HepG2 (cell line): ENCODE data around the gene PSMA2. TPM values are rescaled to one million over a fixed set of nuclear protein-coding genes. Genes with fewer than 3 reads are reported as not detected.
A peak's percentile ranks its signal among the peaks of the same experiment; 100 is the strongest.

ENCODE experiments used
- CHD2 ChIP-seq: IDR thresholded peaks from 2 replicates; pipeline ENCODE4 v1.6.1; 2011; ENCODE audit warnings: low read depth, low read length, improper control_type of control experiment
- CREBL2 ChIP-seq: sonication (generic); formaldehyde crosslinking; IDR thresholded peaks from 2 replicates; pipeline ENCODE4 v1.8.1; 2023; ENCODE audit warnings: missing genetic modification reagents, mild to moderate bottlenecking, borderline replicate concordance
- ETS1 ChIP-seq: sonication (generic); formaldehyde crosslinking; IDR thresholded peaks from 2 replicates; pipeline ENCODE4 v1.4.0; 2020; ENCODE audit warnings: missing genetic modification reagents
- GLI4 ChIP-seq: sonication (generic); formaldehyde crosslinking; IDR thresholded peaks from 2 replicates; pipeline ENCODE4 v1.5.1; 2020; ENCODE audit warnings: missing genetic modification reagents, mild to moderate bottlenecking, moderate library complexity, borderline replicate concordance
- HES4 ChIP-seq: sonication (generic); formaldehyde crosslinking; IDR thresholded peaks from 2 replicates; pipeline ENCODE4 v1.9.0; 2021; ENCODE audit warnings: mild to moderate bottlenecking, missing genetic modification reagents, borderline replicate concordance
- HOXA9 ChIP-seq: sonication (generic); formaldehyde crosslinking; IDR thresholded peaks from 2 replicates; pipeline ENCODE4 v1.8.1; 2022; ENCODE audit warnings: missing genetic modification reagents, mild to moderate bottlenecking, moderate library complexity, borderline replicate concordance
- JARID2 ChIP-seq: sonication (generic); formaldehyde crosslinking; IDR thresholded peaks from 2 replicates; pipeline ENCODE4 v1.8.1; 2023; ENCODE audit warnings: missing genetic modification reagents, inconsistent platforms; ENCODE audit not compliant: insufficient replicate concordance
- JUND ChIP-seq: sonication (generic); formaldehyde crosslinking; IDR thresholded peaks from 2 replicates; pipeline ENCODE4 v1.8.0; 2022; ENCODE audit warnings: mild to moderate bottlenecking, missing genetic modification reagents
- MED13 ChIP-seq: sonication (generic); formaldehyde crosslinking; IDR thresholded peaks from 2 replicates; pipeline ENCODE4 v1.5.0; 2020; ENCODE audit warnings: missing genetic modification reagents
- NFATC3 ChIP-seq: sonication (generic); formaldehyde crosslinking; IDR thresholded peaks from 2 replicates; pipeline ENCODE4 v1.5.1; 2020; ENCODE audit warnings: mild to moderate bottlenecking, missing genetic modification reagents
- NR1H2 ChIP-seq: sonication (generic); formaldehyde crosslinking; IDR thresholded peaks from 2 replicates; pipeline ENCODE4 v1.8.1; 2022; ENCODE audit warnings: low read depth, missing genetic modification reagents, borderline replicate concordance
- SKI ChIP-seq: fragments of 450-650 bp; IDR thresholded peaks from one replicate; pipeline ENCODE4 v1.6.1; 2018; ENCODE audit warnings: mild to moderate bottlenecking; ENCODE audit not compliant: partially characterized antibody
- SNAI1 ChIP-seq: sonication (generic); formaldehyde crosslinking; IDR thresholded peaks from 2 replicates; pipeline ENCODE4 v1.5.0; 2020; ENCODE audit warnings: mild to moderate bottlenecking, missing genetic modification reagents, borderline replicate concordance
- TAF15 ChIP-seq: fragments of 200-400 bp; formaldehyde crosslinking; IDR thresholded peaks from one replicate; pipeline ENCODE4 v1.6.1; 2018; ENCODE audit warnings: mild to moderate bottlenecking, low read depth, low read length; ENCODE audit not compliant: poor library complexity, severe bottlenecking
- U2AF1 ChIP-seq: fragments of 200-400 bp; formaldehyde crosslinking; optimal IDR thresholded peaks from 2 replicates; pipeline ENCODE3; 2017; ENCODE audit warnings: mild to moderate bottlenecking, low read depth, low read length
- ZBTB20 ChIP-seq: sonication (generic); formaldehyde crosslinking; IDR thresholded peaks from 2 replicates; pipeline ENCODE4 v1.8.1; 2023; ENCODE audit warnings: missing genetic modification reagents, low read depth, mild to moderate bottlenecking, borderline replicate concordance
- ZNF33B ChIP-seq: sonication (generic); formaldehyde crosslinking; IDR thresholded peaks from 2 replicates; pipeline ENCODE4 v1.5.1; 2020; ENCODE audit warnings: mild to moderate bottlenecking, missing genetic modification reagents
- ZNF354B ChIP-seq: sonication (generic); formaldehyde crosslinking; IDR thresholded peaks from 2 replicates; pipeline ENCODE4 v1.8.0; 2022; ENCODE audit warnings: mild to moderate bottlenecking, missing genetic modification reagents
- ZNF430 ChIP-seq: sonication (generic); formaldehyde crosslinking; IDR thresholded peaks from 2 replicates; pipeline ENCODE4 v1.9.0; 2021; ENCODE audit warnings: mild to moderate bottlenecking, missing genetic modification reagents
- ZNF564 ChIP-seq: sonication (generic); formaldehyde crosslinking; IDR thresholded peaks from 2 replicates; pipeline ENCODE4 v1.8.1; 2023; ENCODE audit warnings: mild to moderate bottlenecking, missing genetic modification reagents
- ZNF609 ChIP-seq: sonication (generic); formaldehyde crosslinking; IDR thresholded peaks from 2 replicates; pipeline ENCODE4 v1.4.0; 2020; ENCODE audit warnings: mild to moderate bottlenecking, missing genetic modification reagents, borderline replicate concordance
- ZNF788 ChIP-seq: sonication (generic); formaldehyde crosslinking; IDR thresholded peaks from 2 replicates; pipeline ENCODE4 v1.5.0; 2020; ENCODE audit warnings: mild to moderate bottlenecking, missing genetic modification reagents, borderline replicate concordance
- ZNF879 ChIP-seq: sonication (generic); formaldehyde crosslinking; IDR thresholded peaks from 2 replicates; pipeline ENCODE4 v1.8.1; 2023; ENCODE audit warnings: missing genetic modification reagents
- ZNF891 ChIP-seq: sonication (generic); formaldehyde crosslinking; IDR thresholded peaks from 2 replicates; pipeline ENCODE4 v1.5.0; 2020; ENCODE audit warnings: mild to moderate bottlenecking, missing genetic modification reagents
- polyA plus RNA-seq, 8 experiments: library from polyadenylated mRNA; depleted of rRNA in 3 of 8; stranded (reverse) in 7 of 8; unstranded in 1 of 8; fragments of >200 nt; fragmentation: Illumina TruSeq in 4 of 8; extraction: Trizol in 4 of 8; gene quantifications; 2 replicates each; pipeline versions ENCODE4 v1.2.1 to v1.2.3, GENCODE V29; 2011 to 2016; ENCODE audit warnings: low read depth in 4 of 8, missing spikeins in 1 of 8, mixed read lengths in 1 of 8; ENCODE audit not compliant: insufficient read depth in 1 of 8
- total RNA-seq, 5 experiments: library from RNA; depleted of rRNA; stranded (reverse); fragments of >200 nt; fragmentation: Illumina TruSeq; extraction: Trizol; gene quantifications; 2 replicates each; pipeline ENCODE4 v1.2.3, GENCODE V29; 2016; ENCODE audit warnings: low read depth in 1 of 5

Gene PSMA2
- total and polyA plus RNA-seq, 2 of the 13 experiments (the other 11 are each of a cell fraction or from before 2014, with no cell fraction given) = 125 to 266 TPM

GRCh38 chr7:42931834-42932651 is at the start of gene PSMA2, which contains the start of gene MRPL32 (continued):
- TF ChIP-seq ETS1 (CRISPR knock-in tag) (no peak), HES4 (no peak), NR1H2 (CRISPR knock-in tag) (no peak), ZNF891 (CRISPR knock-in tag) (peak; percentile 83), JUND (CRISPR knock-in tag) (no peak), NFATC3 (CRISPR knock-in tag) (peak; percentile 77), ZNF564 (CRISPR knock-in tag) (peak; percentile 72; the same call in 1 of the 2 replicates), U2AF1 (no peak), ZNF879 (CRISPR knock-in tag) (no peak), SNAI1 (CRISPR knock-in tag) (0 out of 2 replicates have a peak, but pooled peaks have one; percentile 54), ZNF354B (no peak), HOXA9 (0 out of 2 replicates have a peak, but pooled peaks have one; percentile 36), MED13 (CRISPR knock-in tag) (no peak), GLI4 (CRISPR knock-in tag) (no peak), SKI (no peak), ZNF788 (CRISPR knock-in tag) (peak; percentile 56; the same call in 1 of the 2 replicates), ZNF430 (no peak), CREBL2 (CRISPR knock-in tag) (no peak), JARID2 (CRISPR knock-in tag) (no peak), ZNF33B (no peak), TAF15 (no peak), ZNF609 (CRISPR knock-in tag) (no peak), CHD2 (no peak), ZBTB20 (no peak; the same call in 1 of the 2 replicates)
